Right lobe of liver (tissue), 6 donors: ENCODE results near the gene RAD21L1. TPM values are rescaled to one million over a fixed set of nuclear protein-coding genes. Genes with fewer than 3 reads are reported as not detected.

ENCODE experiments used
- ATAC-seq, 4 donors: fragments of 200-7000 bp; cut with Tn5 transposase; one replicate each; pipeline ENCODE4 v1.9.1; 2020; ENCODE audit warnings: mild to moderate bottlenecking in 4 of 4, moderate library complexity in 4 of 4
- DNase-seq, 3 donors: peaks; one replicate each; pipeline ENCODE4 v3.0.0-alpha.2; 2020
- H3K27ac ChIP-seq, 3 donors: fragments of 200-600 bp; one replicate each; pipeline ENCODE4 v1.8.0; 2022
- H3K27me3 ChIP-seq, 2 donors: fragments of 200-600 bp; one replicate each; pipeline ENCODE4 v1.8.0; 2022
- H3K36me3 ChIP-seq, 4 donors: fragments of 200-600 bp; sonication (generic) in 1 of 4; one replicate each; pipeline versions ENCODE4 v1.5.1 to v1.8.0; 2017 to 2022; ENCODE audit warnings: control low read depth in 1 of 4
- H3K4me1 ChIP-seq, 4 donors: fragments of 200-600 bp; sonication (generic) in 1 of 4; one replicate each; pipeline versions ENCODE4 v1.5.1 to v1.8.0; 2017 to 2022; ENCODE audit warnings: control low read depth in 1 of 4
- H3K4me3 ChIP-seq, 3 donors: fragments of 200-600 bp; one replicate each; pipeline ENCODE4 v1.8.0; 2022
- H3K9me3 ChIP-seq, 4 donors: fragments of 200-600 bp; sonication (generic) in 1 of 4; one replicate each; pipeline versions ENCODE4 v1.5.1 to v1.8.0; 2017 to 2022; ENCODE audit warnings: control low read depth in 1 of 4
- POLR2A ChIP-seq: fragments of 450-650 bp; IDR thresholded peaks from one replicate; pipeline ENCODE4 v1.6.1; 2017; ENCODE audit warnings: antibody characterized with exemption, mild to moderate bottlenecking
- WGBS: methylation state at CpG from one replicate; pipeline ENCODE4 v1.1.6; 2018; ENCODE audit warnings: low coverage, low lambda C conversion rate; ENCODE audit not compliant: insufficient coverage; ENCODE audit errors: missing lambda C conversion rate; 5-methylcytosine and 5-hydroxymethylcytosine counted together
- intact Hi-C, 2 donors: fragments of 100-400 bp; cut with DNase I; formaldehyde crosslinking; loops; one replicate each; pipeline versions ENCODE4 v1.11.2 to v1.14.1; 2022
- total RNA-seq, 6 experiments: library from RNA; depleted of rRNA in 2 of 6; stranded (reverse); fragments of >200 nt in 2 of 6; fragmentation: NEBNext Ultra II Directional in 3 of 6; extraction: Animal tissue kit (Norgen Biotek cat#: 25700) in 3 of 6; gene quantifications; one replicate each; pipeline versions ENCODE4 v1.1.0 to v1.2.4, GENCODE V29; 2016 to 2023
- TF ChIP-seq, protein P1 (sequence below), 4 donors: fragments of 200-600 bp in 3 of 4; fragments of 450-650 bp in 1 of 4; IDR thresholded peaks; one replicate each; pipeline versions ENCODE4 v1.5.1 to v1.8.0; 2016 to 2022; ENCODE audit warnings: antibody characterized with exemption in 4 of 4, mild to moderate bottlenecking in 2 of 4
- donor health status: DM: no; HTN: yes; CAD: no.
- donor health status: DM: no; HTN: no; CAD: no.
- donor health status: DM: no; HTN: no; CAD: no.
- donor health status: DM: no; HTN: yes; CAD: no.
- donor health status: DM: no; HTN: yes; CAD: no.

RAD21L1 gene
- total RNA-seq, 6 experiments from 2014 or later: not detected

DNA sequence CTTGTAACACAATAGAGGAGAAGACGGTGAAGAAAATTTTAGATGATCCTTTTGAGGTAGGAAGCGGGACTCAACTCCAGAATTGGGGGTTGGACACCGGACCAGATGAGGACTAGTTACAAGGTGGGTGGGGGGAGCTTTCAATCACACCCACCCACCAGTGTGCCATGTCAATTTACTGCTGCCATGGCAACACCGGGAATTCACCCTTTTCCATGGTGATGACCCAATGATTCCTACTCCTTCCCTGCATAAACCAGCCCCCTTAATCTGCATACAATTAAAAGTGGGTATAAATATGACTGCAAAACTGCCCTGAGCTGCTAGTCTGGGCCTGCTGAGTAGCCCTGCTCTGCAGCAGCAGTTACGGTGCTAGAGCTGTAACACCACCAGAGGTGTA is 14.7 kb downstream of the RAD21L1 start:
- TF ChIP-seq, protein P1, sequence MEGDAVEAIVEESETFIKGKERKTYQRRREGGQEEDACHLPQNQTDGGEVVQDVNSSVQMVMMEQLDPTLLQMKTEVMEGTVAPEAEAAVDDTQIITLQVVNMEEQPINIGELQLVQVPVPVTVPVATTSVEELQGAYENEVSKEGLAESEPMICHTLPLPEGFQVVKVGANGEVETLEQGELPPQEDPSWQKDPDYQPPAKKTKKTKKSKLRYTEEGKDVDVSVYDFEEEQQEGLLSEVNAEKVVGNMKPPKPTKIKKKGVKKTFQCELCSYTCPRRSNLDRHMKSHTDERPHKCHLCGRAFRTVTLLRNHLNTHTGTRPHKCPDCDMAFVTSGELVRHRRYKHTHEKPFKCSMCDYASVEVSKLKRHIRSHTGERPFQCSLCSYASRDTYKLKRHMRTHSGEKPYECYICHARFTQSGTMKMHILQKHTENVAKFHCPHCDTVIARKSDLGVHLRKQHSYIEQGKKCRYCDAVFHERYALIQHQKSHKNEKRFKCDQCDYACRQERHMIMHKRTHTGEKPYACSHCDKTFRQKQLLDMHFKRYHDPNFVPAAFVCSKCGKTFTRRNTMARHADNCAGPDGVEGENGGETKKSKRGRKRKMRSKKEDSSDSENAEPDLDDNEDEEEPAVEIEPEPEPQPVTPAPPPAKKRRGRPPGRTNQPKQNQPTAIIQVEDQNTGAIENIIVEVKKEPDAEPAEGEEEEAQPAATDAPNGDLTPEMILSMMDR (IDR thresholded peaks at IDR 0.05): no peak
- TF ChIP-seq POLR2A: no peak
- no peak overlapping the region for H3K27ac ChIP-seq
- DNase-seq: no peak
- peaks cover 0 to 4% of the 10 kb centered on the region in 2 donors for H3K27me3 ChIP-seq
- intact Hi-C loops: no loop called here
- no peaks in the 10 kb centered on the region for H3K4me1 ChIP-seq
- no peak for ATAC-seq
- no peaks in the 10 kb centered on the region for H3K9me3 ChIP-seq
- H3K36me3 ChIP-seq: no peaks in the 10 kb centered on the region
- no peak overlapping the region for H3K4me3 ChIP-seq
- WGBS: 83% methylated on average over 4 of the region's 5 CpGs

GRCh38 chr20:1241456-1241855 is 15.6 kb downstream of the RAD21L1 start:
- TF ChIP-seq, protein P1 (IDR thresholded peaks at IDR 0.05): no peak
- TF ChIP-seq POLR2A: no peak
- no peak for DNase-seq
- no peak for ATAC-seq

DNA sequence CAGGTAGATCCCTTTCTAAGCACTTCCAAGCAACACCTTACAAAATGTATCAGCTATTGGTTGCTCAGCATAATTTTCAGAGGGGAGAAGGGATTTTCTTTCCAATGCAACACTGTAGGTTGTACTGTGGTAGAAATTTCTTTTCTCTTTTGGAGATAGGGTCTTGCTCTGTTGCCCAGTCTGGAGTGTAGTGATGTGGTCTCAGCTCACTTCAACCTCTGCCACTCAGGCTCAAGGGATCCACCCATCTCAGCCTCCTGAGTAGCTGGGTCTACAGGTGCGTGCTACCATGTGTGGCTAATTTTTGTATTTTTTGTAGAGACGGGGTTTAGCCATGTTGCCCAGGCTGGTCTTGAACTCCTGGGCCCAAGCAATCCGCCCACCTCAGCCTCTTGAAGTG is 16.3 kb downstream of the RAD21L1 start:
- H3K36me3 ChIP-seq: no peaks in the 10 kb centered on the region
- no peak for DNase-seq
- H3K27me3 ChIP-seq: peaks cover 0 to 4% of the 10 kb centered on the region in 2 donors
- no peak for ATAC-seq
- intact Hi-C loops: no loop called here
- H3K4me3 ChIP-seq: no peak overlapping the region
- H3K9me3 ChIP-seq: no peaks in the 10 kb centered on the region
- WGBS: 50% methylated on average over 3 of the region's 3 CpGs
- H3K27ac ChIP-seq: no peak overlapping the region
- TF ChIP-seq, protein P1 (IDR thresholded peaks at IDR 0.05): no peak
- TF ChIP-seq POLR2A: no peak
- no peaks in the 10 kb centered on the region for H3K4me1 ChIP-seq

More at GRCh38 chr20:1241456-1241855, 15.6 kb downstream of the RAD21L1 start:
- Histone ChIP-seq H3K36me3 (no peaks in the 10 kb centered on the region), H3K4me1 (no peaks in the 10 kb centered on the region), H3K27ac (no peak overlapping the region), H3K27me3 (peaks cover 0 to 4% of the 10 kb centered on the region in 2 donors), H3K4me3 (no peak overlapping the region), H3K9me3 (no peaks in the 10 kb centered on the region)
- intact Hi-C loops: no loop called here

- H3K36me3 ChIP-seq: no peaks in the 10 kb centered on the region
- 63% methylated on average over 2 of the region's 2 CpGs for WGBS
- H3K9me3 ChIP-seq: no peaks in the 10 kb centered on the region
- TF ChIP-seq POLR2A: no peak
- TF ChIP-seq, protein P1 (IDR thresholded peaks at IDR 0.05): no peak
- H3K4me1 ChIP-seq: no peaks in the 10 kb centered on the region
- peaks cover 0 to 4% of the 10 kb centered on the region in 2 donors for H3K27me3 ChIP-seq
- DNase-seq: no peak
- intact Hi-C loops: no loop called here
- ATAC-seq: no peak
- no peak overlapping the region for H3K27ac ChIP-seq
- no peak overlapping the region for H3K4me3 ChIP-seq
These were observed 16.7 kb downstream of the RAD21L1 start for GRCh38 chr20:1242530-1242929.

DNA sequence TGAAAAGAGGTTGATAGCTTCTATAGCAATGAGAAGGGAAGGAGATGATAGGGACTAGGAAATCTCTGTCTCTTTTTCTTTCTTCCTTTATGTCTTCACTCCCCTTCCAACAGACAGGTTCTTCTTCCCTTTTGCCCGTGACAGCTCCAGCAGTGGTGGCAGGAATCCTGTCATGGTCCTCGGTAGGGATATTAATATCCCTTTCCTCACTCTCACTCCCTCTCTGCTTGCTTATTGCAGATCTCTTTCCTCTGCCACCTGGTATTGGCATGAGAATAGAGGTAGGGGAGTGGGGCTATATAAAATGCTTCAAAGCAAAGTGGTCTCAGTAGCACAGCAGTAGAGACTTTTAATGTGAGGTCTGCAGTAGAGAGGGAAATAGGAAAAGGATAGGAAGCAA is 19.7 kb downstream of the RAD21L1 start:
- H3K27ac ChIP-seq: no peak overlapping the region
- TF ChIP-seq POLR2A: no peak
- TF ChIP-seq, protein P1 (IDR thresholded peaks at IDR 0.05): no peak
- DNase-seq (no peak), ATAC-seq (no peak)
- H3K4me3 ChIP-seq: no peak overlapping the region
- intact Hi-C loops: no loop called here
- 35% methylated on average over 2 of the region's 2 CpGs for WGBS
- no peaks in the 10 kb centered on the region for H3K36me3 ChIP-seq
- no peaks in the 10 kb centered on the region for H3K27me3 ChIP-seq
- no peaks in the 10 kb centered on the region for H3K4me1 ChIP-seq
- H3K9me3 ChIP-seq: no peaks in the 10 kb centered on the region
